ENCODE results near the gene RAVER2. TPM values are rescaled to one million over a fixed set of nuclear protein-coding genes. Genes with fewer than 3 reads are reported as not detected.

Gene RAVER2
- total RNA-seq, 2 experiments from 2014 or later, result 0.08 TPM; not detected in 1

DNA sequence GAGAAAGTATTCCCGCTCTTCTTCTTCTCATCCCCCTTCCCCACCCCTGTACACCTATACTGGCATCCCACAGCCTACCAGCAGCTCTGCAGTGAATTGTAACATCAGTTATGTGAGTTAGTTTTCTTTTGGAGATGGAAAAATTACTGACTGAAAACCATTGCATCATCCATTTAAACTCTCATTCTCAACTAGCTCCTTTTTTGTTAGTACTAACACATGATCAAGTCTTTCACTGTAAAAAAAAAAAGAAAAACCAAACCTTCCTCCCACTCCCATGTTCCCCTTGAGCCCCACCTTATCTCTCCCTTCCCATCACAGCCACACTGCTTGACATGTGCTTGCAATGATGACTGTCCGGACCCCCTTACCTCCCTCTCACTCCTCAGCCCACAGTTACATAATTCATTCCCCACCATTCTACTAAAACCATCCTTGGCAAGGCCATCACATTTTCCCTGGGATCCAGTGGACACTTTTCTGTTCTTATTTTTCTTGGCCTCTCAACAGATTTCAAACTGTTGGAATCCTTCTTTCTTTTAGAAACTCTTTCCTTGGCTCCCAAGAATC is 23.2 kb upstream of the RAVER2 start:
- Histone ChIP-seq H3K9me3 (ENCODE audit: low read length) (no peaks in the 10 kb centered on the region), H3K9me2 (ENCODE audit: insufficient read depth, low read length) (no peaks in the 10 kb centered on the region), H3K27ac (ENCODE audit: low read depth, low read length, poor library complexity, severe bottlenecking) (no peak overlapping the region), H3K4me1 (ENCODE audit: insufficient read depth, low read length, poor library complexity, severe bottlenecking) (no peaks in the 10 kb centered on the region), H2AFZ (ENCODE audit: low read length) (no peak overlapping the region), H3K4me2 (ENCODE audit: low read length) (no peak overlapping the region), H3K79me2 (ENCODE audit: insufficient read depth, low read depth, low read length) (no peaks in the 10 kb centered on the region), H3K4me3 (ENCODE audit: low read depth, low read length, poor library complexity, severe bottlenecking) (no peak overlapping the region), H3K36me3 (ENCODE audit: insufficient read depth, low read length) (no peaks in the 10 kb centered on the region), H4K20me1 (ENCODE audit: insufficient read depth, low read length) (no peaks in the 10 kb centered on the region)
- no peak for DNase-seq (ENCODE audit: low spot score)
- POLR2A ChIA-PET, result interaction anchor here (0.6 kb wide), 2 partner anchors 58 to 796 kb away, joined by 3 to 5 read pairs; no protein-coding TSS in a partner anchor
- intact Hi-C loops (cut with micrococcal nuclease; ENCODE audit: unreplicated experiment), result no loop called here
- BruUV-seq (replicated peaks), result no TSS peak
- CTCF ChIA-PET (ENCODE audit: unreplicated experiment), result no interaction called here
- TF ChIP-seq, protein P1, sequence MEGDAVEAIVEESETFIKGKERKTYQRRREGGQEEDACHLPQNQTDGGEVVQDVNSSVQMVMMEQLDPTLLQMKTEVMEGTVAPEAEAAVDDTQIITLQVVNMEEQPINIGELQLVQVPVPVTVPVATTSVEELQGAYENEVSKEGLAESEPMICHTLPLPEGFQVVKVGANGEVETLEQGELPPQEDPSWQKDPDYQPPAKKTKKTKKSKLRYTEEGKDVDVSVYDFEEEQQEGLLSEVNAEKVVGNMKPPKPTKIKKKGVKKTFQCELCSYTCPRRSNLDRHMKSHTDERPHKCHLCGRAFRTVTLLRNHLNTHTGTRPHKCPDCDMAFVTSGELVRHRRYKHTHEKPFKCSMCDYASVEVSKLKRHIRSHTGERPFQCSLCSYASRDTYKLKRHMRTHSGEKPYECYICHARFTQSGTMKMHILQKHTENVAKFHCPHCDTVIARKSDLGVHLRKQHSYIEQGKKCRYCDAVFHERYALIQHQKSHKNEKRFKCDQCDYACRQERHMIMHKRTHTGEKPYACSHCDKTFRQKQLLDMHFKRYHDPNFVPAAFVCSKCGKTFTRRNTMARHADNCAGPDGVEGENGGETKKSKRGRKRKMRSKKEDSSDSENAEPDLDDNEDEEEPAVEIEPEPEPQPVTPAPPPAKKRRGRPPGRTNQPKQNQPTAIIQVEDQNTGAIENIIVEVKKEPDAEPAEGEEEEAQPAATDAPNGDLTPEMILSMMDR (conservative IDR thresholded peaks at IDR 0.05; ENCODE audit: low read length), result no peak
- TF ChIP-seq EZH2phosphoT487 (IDR thresholded peaks at IDR 0.05; ENCODE audit: borderline replicate concordance, low read depth, low read length), result no peak

DNA sequence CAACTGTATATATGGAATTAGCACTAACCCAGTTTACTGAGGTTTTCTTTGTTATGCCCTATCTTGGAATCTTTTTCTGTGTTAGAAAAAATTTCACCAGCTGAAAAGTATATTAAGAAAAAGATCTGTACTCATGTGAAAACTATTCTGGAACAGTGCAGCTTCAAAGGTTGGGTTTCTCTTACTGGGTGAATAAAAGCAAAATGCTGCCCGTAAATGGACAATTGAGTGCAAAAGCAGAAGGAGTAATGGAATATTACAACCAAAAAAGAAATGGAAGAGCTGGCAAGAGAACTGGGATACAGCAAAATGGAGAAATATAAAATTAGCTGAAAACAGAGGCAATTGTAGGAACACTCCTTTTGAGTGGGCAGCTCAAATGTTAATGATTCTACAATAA is 17.0 kb upstream of the RAVER2 start:
- Histone ChIP-seq H3K4me1 (ENCODE audit: insufficient read depth, low read length, poor library complexity, severe bottlenecking) (no peaks in the 10 kb centered on the region), H2AFZ (ENCODE audit: low read length) (no peak overlapping the region), H3K9me2 (ENCODE audit: insufficient read depth, low read length) (no peaks in the 10 kb centered on the region), H3K9me3 (ENCODE audit: low read length) (no peaks in the 10 kb centered on the region), H3K79me2 (ENCODE audit: insufficient read depth, low read depth, low read length) (no peaks in the 10 kb centered on the region), H3K36me3 (ENCODE audit: insufficient read depth, low read length) (no peaks in the 10 kb centered on the region), H4K20me1 (ENCODE audit: insufficient read depth, low read length) (no peaks in the 10 kb centered on the region), H3K27ac (ENCODE audit: low read depth, low read length, poor library complexity, severe bottlenecking) (no peak overlapping the region), H3K4me2 (ENCODE audit: low read length) (no peak overlapping the region), H3K4me3 (ENCODE audit: low read depth, low read length, poor library complexity, severe bottlenecking) (no peak overlapping the region)
- no peak for TF ChIP-seq EZH2phosphoT487 (IDR thresholded peaks at IDR 0.05; ENCODE audit: borderline replicate concordance, low read depth, low read length)
- TF ChIP-seq, protein P1 (conservative IDR thresholded peaks at IDR 0.05; ENCODE audit: low read length), result no peak
- no TSS peak for BruUV-seq (replicated peaks)
- intact Hi-C loops (cut with micrococcal nuclease; ENCODE audit: unreplicated experiment), result no loop called here
- POLR2A ChIA-PET, result interaction anchor here (0.7 to 1.4 kb wide), 2 partner anchors 11 to 300 kb away, joined by 3 to 4 read pairs; no protein-coding TSS in a partner anchor
- CTCF ChIA-PET (ENCODE audit: unreplicated experiment), result no interaction called here
- DNase-seq (ENCODE audit: low spot score), result no peak

DNA sequence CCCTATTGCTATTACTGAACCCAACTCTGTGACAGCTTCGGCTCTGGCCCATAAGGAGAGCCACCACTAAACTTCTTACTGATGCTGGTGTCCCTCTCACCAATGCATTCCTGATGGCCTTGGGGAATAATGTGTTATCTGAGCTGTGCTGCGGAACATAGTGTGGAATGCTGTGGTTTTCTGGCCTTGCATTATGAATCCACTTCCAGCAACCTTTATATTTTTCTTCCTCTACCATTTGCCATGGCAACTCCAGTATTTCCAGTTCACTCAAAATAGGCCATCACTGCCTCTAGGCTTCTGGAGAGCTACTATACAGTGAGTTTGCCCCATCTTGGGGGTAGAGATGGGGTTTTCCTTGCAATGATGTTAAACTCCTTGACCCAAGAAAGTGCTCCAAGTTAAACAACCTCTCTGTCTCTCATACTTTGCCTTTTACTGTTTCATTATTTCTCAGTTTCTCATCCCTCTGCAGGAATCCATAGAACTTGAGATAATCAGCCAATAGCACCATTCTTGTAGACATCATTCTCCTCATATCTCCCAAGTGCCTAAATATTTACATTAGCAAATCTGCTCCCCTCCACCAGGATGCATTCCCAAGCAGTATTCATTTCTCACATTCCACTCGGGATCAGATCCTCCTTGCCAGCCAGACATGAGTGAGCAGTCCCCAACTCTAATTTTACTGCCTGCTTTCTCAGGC is 11.1 kb upstream of the RAVER2 start:
- CTCF ChIA-PET (ENCODE audit: unreplicated experiment), result no interaction called here
- H3K4me1 ChIP-seq (ENCODE audit: insufficient read depth, low read length, poor library complexity, severe bottlenecking), result no peaks in the 10 kb centered on the region

More for the DNA sequence above, 11.1 kb upstream of the RAVER2 start:
- no peak overlapping the region for H3K4me2 ChIP-seq (ENCODE audit: low read length)
- no peak for DNase-seq (ENCODE audit: low spot score)
- no TSS peak for BruUV-seq (replicated peaks)
- H3K4me3 ChIP-seq (ENCODE audit: low read depth, low read length, poor library complexity, severe bottlenecking), result no peak overlapping the region
- no peaks in the 10 kb centered on the region for H3K9me3 ChIP-seq (ENCODE audit: low read length)
- no peaks in the 10 kb centered on the region for H3K79me2 ChIP-seq (ENCODE audit: insufficient read depth, low read depth, low read length)
- TF ChIP-seq EZH2phosphoT487 (IDR thresholded peaks at IDR 0.05; ENCODE audit: borderline replicate concordance, low read depth, low read length), result no peak
- TF ChIP-seq, protein P1 (conservative IDR thresholded peaks at IDR 0.05; ENCODE audit: low read length), result no peak
- no peak overlapping the region for H2AFZ ChIP-seq (ENCODE audit: low read length)
- H3K36me3 ChIP-seq (ENCODE audit: insufficient read depth, low read length), result no peaks in the 10 kb centered on the region
- H3K27ac ChIP-seq (ENCODE audit: low read depth, low read length, poor library complexity, severe bottlenecking), result no peak overlapping the region
- intact Hi-C loops (cut with micrococcal nuclease; ENCODE audit: unreplicated experiment), result no loop called here
- no peaks in the 10 kb centered on the region for H4K20me1 ChIP-seq (ENCODE audit: insufficient read depth, low read length)
- POLR2A ChIA-PET, result no interaction called here
- no peaks in the 10 kb centered on the region for H3K9me2 ChIP-seq (ENCODE audit: insufficient read depth, low read length)
